Amniotic epithelial cell (primary cell): ENCODE data around the gene NPHP4.

Experiments used
- DNase-seq: peaks from one replicate; pipeline ENCODE4 v3.0.0-alpha.2; 2010; ENCODE audit warnings: low read depth

The NPHP4 gene

GRCh38 chr1:5950201-5950895 is 41.9 kb downstream of the NPHP4 start:
- DNase-seq = no peak

- DNase-seq = no peak
Measured at GRCh38 chr1:5949761-5950100, 42.5 kb downstream of the NPHP4 start.

DNA sequence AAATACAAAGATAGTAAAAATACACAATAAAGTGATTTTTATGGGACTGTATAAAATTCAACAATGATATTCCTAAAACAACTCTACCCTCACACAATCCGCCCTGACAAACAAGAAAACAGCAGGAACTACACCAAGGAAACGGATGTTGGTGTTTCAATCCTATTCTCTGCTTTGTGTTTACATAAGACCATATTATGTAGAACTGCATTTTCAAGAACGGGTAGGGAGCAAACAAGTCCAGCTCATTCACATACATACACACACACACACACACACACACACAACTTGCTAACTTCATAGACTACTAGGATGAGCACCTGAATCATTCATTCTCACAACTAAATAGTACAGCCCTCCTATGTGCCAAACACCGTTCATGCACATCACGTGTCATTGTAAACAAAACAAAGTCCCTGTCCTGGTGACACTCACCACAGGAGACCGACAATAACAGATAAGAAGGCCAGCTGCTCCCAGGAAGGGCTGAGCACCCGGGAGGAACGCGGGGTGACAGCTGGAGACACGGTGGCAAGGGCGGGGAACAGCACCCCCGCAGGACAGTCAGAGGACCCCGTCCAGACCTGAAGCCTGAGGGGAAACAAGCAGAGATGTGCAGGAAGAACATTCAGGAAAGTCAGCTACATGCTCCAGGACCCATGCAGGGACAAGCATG is 43.0 kb downstream of the NPHP4 start:
- no peak for DNase-seq

DNA sequence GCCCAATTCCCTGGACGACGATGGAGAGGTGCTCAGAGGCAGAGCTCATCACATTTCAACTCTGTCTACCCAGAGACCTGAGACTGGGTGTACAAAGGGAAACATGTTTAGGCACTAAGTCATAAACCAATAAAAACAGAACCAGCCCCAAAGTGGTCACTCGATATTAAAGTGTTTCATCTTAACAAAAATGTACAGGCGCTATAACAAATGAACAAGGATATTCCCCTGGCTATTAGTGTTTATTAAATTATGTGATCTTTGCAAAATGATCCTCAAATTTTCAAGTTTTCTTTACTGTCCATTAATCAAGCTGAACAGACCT is 43.6 kb downstream of the NPHP4 start:
- DNase-seq = no peak

DNA sequence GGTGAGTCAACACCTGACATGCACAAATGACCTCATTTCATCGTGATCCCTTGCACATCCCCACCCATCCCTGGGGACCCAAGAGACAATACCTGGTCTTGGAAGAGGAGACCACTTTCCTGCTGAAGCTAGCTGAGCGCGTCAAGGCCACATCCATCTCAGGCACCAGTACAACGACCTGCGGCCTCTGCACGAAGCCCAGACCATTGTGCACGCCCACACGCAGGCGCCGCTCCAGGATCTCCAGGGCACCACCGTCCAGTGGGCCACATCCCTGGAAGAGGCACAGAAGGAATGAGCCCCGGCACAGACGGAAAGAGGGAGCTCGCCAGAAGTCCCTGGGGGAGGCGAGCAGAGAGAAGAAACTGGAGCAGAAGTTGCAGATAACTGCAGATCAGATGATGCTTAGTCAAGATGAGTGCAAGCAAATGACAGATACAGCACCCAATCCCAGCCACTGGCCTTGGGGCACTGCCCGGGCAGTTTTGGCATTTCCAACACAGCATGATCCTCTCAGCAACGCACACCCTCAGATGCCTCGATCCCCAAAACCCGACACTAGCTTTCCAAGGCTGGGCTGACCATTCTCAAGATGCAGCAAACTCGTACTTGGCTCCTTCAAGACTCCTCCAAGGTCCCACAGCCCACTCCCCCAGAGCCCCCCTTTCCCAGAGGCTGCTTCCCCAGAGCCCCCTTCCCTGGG is 44.1 kb downstream of the NPHP4 start:
- DNase-seq = no peak

DNA sequence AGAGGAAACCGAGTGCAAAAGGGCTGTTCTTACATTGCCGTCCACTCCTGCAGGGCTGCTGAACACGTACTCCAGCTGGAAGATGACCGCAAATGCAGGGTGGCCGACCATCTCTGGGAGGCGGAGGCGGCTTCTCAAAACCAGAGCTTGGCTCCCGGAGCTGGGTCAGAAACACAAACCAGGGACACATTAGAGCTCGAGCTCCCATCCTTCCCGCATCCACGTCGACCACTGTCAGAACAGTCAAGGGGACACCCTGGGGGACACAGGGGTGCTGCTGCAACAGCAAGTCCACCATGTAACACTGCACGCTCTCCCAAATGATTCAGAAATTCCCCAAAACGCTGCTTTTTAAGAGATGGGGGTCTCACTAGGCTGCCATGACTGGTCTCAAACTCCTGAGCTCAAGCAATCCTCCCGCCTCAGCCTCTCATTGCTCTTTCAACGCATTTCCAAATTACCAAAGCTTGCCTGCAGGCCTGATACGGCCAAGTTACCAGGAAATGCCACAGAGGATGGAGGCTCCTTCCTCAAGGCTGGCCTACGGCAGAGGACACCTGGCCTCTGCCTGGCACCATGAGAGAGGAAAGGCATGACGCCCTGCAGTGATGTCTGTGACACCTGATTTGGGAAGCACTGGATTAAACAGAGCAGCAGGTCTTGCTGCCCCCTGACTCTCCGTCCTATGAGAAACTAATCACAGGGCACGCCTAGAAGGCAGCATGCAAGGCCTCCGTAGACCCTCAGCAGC is 45.0 kb downstream of the NPHP4 start:
- no peak for DNase-seq

- DNase-seq = no peak
Measured at GRCh38 chr1:5945445-5945844, 46.8 kb downstream of the NPHP4 start.

DNA sequence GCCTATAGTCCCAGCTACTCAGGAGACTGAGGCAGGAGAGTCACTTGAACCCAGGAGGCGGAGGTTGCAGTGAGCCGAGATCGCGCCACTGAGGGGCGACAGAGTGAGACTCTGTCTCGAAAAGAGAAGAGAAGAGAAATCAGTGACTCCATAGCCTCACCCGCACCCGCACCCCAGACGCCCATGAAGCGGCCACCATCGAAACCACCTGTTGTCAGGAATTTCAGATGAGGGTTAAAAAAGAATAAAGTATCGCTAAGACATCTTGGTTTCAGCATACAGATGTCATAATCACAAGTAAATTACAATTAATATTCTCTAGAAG is 47.4 kb downstream of the NPHP4 start:
- DNase-seq = no peak

DNA sequence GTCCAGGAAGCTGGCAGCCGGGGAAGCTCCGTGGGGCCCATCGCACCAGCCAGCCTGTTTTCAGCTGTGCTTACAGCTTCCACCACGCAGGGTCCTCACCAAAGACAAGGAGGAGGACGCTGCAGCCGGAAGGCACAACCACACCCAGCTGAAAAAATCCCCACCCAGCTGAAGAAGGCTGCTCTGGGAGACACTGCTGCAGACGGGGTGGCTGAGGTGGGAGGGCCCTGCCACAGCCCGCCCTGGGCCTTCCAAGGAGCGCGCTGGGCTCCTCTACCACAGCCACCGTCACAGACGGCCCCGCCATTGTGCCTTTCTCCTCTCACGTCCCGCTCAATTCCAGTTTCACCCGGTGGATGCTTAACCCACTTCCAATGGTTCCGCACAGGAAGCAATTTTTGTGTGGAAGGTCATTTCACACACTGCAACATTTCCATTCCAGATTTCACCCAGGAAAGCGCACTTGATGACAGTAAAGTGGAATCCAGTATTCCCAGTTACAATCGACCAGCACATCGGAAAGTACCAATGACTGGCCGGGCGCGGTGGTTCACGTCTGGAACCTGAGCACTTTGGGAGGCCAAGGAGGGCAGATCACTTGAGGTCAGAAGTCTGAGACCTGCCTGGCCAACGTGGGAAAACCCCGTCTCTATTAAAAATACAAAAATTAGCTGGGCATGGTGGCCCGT is 47.9 kb downstream of the NPHP4 start:
- DNase-seq = no peak

DNA sequence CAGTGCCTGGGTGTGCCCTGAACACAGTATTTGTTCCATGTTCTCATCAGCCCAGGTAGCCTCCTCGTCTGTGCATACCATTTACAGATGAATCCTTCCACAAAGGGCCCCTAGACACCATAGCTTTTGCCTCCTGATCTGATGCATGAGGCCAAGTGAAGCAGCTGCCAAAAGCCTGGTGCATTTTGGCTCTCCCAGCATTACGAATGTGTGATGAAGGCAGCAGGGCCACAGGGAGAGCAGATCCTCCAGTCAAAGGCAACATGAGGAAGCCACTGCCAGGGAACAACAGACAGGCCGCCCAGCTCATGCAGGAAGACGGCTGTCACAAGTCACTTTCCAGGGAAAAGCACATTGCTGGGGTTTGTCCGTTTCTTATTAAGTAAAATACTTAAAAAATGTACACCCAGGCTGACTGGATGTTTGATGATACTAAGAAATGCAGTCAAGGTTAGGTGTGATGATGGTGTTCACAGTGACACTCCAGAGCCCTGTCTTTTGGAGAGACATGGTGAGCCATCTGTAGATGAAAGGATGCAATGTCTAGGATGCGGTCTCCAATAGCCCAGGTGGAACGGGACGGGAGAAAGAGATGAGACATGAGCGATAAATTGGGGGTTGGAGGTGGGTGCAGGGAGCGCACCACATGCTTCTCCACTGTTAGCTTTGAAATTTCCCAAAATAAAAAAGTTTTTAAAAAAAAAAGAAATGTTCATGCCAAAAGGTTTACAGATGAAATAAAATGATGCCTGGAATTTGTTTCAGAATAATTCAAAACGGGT is 48.7 kb downstream of the NPHP4 start:
- no peak for DNase-seq

DNA sequence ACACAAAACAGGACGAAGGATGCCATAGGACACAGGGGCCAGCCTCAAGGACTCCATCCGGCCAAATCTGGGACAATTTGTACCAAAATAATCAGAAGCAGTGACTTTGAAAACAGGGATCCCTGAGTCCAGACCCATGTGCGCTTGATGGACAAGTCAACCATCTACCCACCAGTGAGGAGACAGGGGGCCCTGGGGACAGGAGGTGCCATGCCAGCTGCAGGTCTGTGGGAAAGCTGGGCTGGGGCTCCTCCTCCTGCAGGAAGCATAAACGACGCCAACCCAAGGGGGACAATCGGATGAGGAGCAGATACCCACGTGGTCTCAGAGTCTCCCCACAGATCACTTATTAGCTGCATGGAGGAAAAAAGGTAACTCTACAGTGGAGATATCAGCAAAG is 50.6 kb downstream of the NPHP4 start:
- DNase-seq = no peak

DNA sequence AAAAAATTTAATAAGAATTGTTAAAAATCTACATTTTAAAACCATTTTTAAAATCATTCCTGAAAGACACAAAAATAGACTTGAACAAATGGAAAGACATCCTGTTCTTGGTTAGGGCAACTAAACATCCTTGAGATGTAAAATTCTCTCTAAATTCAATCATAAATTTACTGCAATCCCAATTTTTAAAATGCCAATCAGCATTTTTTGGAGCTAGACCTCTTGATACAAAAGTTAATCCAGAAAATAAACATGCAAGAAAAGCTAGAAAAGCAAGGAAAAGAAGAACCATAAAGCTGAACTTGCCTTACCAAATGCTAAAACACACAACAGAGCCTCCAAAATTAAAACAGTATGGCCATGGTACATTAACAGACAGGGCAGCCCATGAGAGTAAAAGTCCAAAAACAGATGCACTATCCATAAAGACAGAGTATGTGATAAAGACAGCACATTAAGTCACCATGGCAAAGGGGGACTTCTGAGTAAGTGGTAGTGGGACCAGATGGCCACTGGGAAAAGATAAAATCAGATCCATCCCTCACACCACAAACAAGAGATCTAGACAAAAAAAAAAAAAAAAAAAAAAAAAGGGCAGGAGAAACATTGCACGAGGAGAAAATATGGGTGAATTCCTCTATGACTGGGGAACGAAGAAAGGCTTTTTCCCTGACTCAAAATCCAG is 51.4 kb downstream of the NPHP4 start:
- DNase-seq = no peak

DNA sequence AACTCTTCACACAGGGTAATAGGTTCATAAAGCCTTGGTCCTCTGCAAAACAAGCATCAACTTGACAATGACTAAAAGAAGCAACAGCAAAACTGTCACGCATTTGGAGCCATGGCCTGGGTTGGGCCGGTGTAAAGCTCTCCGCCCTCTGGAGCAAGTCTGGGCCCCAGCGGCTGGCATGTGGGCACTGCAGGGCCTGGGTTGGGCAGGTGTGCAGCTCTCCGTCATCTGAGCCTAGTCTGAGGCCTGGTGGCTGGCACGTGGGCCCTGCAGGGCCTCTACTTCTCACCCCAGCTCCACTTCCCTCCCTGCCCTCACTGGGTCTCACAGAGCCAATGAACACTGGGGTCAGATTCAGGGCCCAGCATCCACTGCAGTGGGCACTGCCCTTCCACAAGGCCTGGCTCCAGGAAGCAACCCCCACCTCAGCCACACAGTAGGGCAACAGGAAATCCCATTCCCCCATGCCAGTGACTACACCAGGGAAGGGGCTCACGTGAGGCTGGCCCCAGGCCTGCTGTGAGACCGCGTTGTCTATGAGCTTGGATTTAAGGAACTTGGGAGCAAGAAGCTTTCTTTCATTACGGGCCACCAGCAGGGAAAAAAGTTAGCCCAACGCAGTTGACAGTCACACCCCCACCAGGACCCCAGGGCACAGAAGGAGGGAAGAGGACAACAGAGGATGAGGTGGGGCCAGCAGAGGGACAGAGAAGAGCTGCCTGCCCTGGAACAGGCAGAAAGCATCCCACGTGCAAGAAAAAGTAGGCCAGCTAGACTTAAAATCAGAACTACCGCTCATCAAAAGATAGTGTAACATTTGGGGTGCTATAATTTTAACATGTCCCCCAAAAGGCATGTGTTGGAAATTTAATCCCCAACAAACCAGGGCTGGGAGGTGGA is 52.7 kb downstream of the NPHP4 start:
- DNase-seq = no peak

DNA sequence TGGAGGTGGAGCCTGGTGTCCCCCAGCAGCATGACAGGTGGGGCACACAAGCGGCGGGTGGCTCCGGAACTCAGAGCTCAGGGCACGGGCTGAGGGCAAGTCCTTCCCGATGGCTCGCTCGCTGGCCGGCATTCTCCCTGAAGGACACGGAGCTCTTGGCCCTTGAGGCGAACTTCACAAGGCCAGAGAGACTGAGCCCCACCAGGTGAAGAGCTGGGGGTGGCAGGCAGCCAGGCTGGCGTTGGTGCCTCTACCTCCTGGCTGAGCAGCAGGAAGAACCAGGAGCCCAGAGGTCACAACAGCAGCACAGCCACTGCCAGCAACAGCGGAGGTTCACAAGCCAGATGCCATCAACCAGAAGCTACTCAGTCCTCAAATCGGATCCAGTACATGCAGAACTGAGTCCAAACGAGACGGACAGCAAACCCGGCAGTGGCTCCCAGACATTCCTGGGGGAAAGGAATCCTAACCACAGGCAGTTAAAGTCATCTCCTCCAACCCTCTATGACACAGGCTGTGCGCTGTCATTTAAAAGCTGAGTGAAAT is 54.1 kb downstream of the NPHP4 start:
- DNase-seq = peak; percentile 38

DNA sequence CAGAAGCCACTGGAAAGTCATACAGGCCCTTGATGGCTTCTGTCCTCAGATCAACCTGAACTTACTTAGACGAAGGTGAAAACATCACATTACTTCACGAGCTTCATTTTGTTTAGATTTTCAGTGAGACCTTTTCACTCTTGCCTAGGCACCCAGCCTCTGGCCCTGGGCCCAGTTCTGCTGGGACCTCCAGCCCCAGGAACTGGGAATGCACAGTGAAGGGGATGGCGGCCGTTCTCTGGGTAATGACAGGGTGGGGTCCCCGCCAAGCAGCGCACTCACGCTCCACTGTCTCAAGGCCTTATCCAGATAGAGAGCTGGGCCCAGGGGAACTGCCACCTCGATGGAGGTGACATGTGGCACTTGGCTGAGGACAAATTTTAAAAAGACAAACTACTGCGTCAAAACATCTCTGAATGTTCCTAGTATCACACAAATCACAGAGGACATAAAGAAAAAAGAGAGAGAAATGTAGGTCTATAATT is 54.8 kb downstream of the NPHP4 start:
- no peak for DNase-seq

GRCh38 chr1:5936621-5937372 is 55.4 kb downstream of the NPHP4 start:
- no peak for DNase-seq

DNA sequence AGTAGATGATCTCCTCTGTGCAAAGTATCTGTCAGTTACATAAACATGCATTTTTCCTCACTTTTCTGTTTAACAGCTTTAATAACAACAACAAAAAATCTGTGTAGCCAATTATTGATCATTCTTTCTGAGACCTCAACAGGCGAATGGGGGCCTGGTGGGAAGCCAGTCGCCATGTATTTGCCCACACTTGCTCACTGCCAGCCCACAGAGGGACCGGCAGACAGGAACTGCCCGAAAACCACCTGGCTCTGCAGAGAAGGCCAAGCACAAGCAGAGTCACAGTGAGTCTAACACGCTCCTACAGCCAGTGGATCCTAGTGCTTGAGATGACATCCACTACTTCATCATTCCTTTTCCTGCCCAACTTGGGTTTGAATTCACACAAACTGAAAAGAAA is 56.1 kb downstream of the NPHP4 start:
- DNase-seq = no peak

- no peak for DNase-seq
Measured at GRCh38 chr1:5935026-5935425, 57.2 kb downstream of the NPHP4 start.
